Measurements from ENCODE around the gene CDCA7L. TPM values are rescaled to one million over a fixed set of nuclear protein-coding genes. Genes with fewer than 3 reads are reported as not detected.
A peak's percentile ranks its signal among the peaks of the same experiment; 100 is the strongest.

The CDCA7L gene
- total RNA-seq, 1 donor from 2014 or later, result 15.2 TPM

- Mint-ChIP-seq H3K27me3 (ENCODE audit: low read depth, unreplicated experiment) (peaks cover 7% of the 10 kb centered on the region), H3K36me3 (ENCODE audit: low read depth, unreplicated experiment) (no peaks in the 10 kb centered on the region), H3K4me3 (ENCODE audit: unreplicated experiment) (peak overlapping the region; percentile 85), H3K9me3 (ENCODE audit: unreplicated experiment) (no peaks in the 10 kb centered on the region), H3K27ac (ENCODE audit: unreplicated experiment) (peak overlapping the region; percentile 56), H3K4me1 (ENCODE audit: low read depth, unreplicated experiment) (peaks cover 16% of the 10 kb centered on the region)
- no peak overlapping the region for H3K27ac ChIP-seq (ENCODE audit: low read depth, low read length)
- FAIRE-seq (no peak), DNase-seq (ENCODE audit: low read depth) (no peak)
- peaks cover 5% of the 10 kb centered on the region for H4K20me1 ChIP-seq (ENCODE audit: insufficient read depth, low read length)
- H3K79me2 ChIP-seq (ENCODE audit: insufficient read depth, low read length), result peaks cover 4% of the 10 kb centered on the region
- peak overlapping the region; percentile 83 for H3K4me2 ChIP-seq (ENCODE audit: low read length)
- peak overlapping the region; percentile 72 for H3K4me3 ChIP-seq (ENCODE audit: insufficient read depth, low read depth, low read length)
- H3K36me3 ChIP-seq (ENCODE audit: insufficient read depth, low read length), result no peaks in the 10 kb centered on the region
- H2AFZ ChIP-seq (ENCODE audit: low read depth, low read length), result peak overlapping the region; percentile 96
- H3K27me3 ChIP-seq (ENCODE audit: insufficient read depth, low read length), result peaks cover 2% of the 10 kb centered on the region
- no peak for TF ChIP-seq CTCF (IDR thresholded peaks at IDR 0.05; ENCODE audit: insufficient read depth, low read depth, low read length)
- no peak for TF ChIP-seq EZH2 (IDR thresholded peaks at IDR 0.05; ENCODE audit: insufficient read depth, low read length)
- peaks cover 22% of the 10 kb centered on the region for H3K4me1 ChIP-seq (ENCODE audit: insufficient read depth, low read length)
- H3K9me3 ChIP-seq (ENCODE audit: insufficient read depth, low read depth, low read length), result no peaks in the 10 kb centered on the region
- peak overlapping the region; percentile 86 for H3K9ac ChIP-seq (ENCODE audit: low read length)
Measured at GRCh38 chr7:21946222-21946709, 567 bp upstream of the CDCA7L start.

GRCh38 chr7:21944616-21945453 is 864 bp downstream of the CDCA7L start:
- peak overlapping the region; percentile 96 for H2AFZ ChIP-seq (ENCODE audit: low read depth, low read length)
- DNase-seq (ENCODE audit: low read depth) (peak; percentile 36), FAIRE-seq (no peak)
- TF ChIP-seq EZH2 (IDR thresholded peaks at IDR 0.05; ENCODE audit: insufficient read depth, low read length) (no peak), CTCF (IDR thresholded peaks at IDR 0.05; ENCODE audit: insufficient read depth, low read depth, low read length) (no peak)
- H3K4me2 ChIP-seq (ENCODE audit: low read length), result peak overlapping the region; percentile 83
- peaks cover 16% of the 10 kb centered on the region for H3K4me1 Mint-ChIP-seq (ENCODE audit: low read depth, unreplicated experiment)
- peak overlapping the region; percentile 72 for H3K4me3 ChIP-seq (ENCODE audit: insufficient read depth, low read depth, low read length)
- peaks cover 9% of the 10 kb centered on the region for H4K20me1 ChIP-seq (ENCODE audit: insufficient read depth, low read length)
- peaks cover 8% of the 10 kb centered on the region for H3K79me2 ChIP-seq (ENCODE audit: insufficient read depth, low read length)
- no peaks in the 10 kb centered on the region for H3K36me3 Mint-ChIP-seq (ENCODE audit: low read depth, unreplicated experiment)
- peak overlapping the region; percentile 85 for H3K4me3 Mint-ChIP-seq (ENCODE audit: unreplicated experiment)
- H3K27me3 Mint-ChIP-seq (ENCODE audit: low read depth, unreplicated experiment), result peaks cover 7% of the 10 kb centered on the region
- H3K9ac ChIP-seq (ENCODE audit: low read length), result peak overlapping the region; percentile 86
- H3K27me3 ChIP-seq (ENCODE audit: insufficient read depth, low read length), result peaks cover 2% of the 10 kb centered on the region
- no peak overlapping the region for H3K27ac Mint-ChIP-seq (ENCODE audit: unreplicated experiment)
- peak overlapping the region; percentile 74 for H3K27ac ChIP-seq (ENCODE audit: low read depth, low read length)
- no peaks in the 10 kb centered on the region for H3K36me3 ChIP-seq (ENCODE audit: insufficient read depth, low read length)
- peaks cover 23% of the 10 kb centered on the region for H3K4me1 ChIP-seq (ENCODE audit: insufficient read depth, low read length)
- no peaks in the 10 kb centered on the region for H3K9me3 ChIP-seq (ENCODE audit: insufficient read depth, low read depth, low read length)
- no peaks in the 10 kb centered on the region for H3K9me3 Mint-ChIP-seq (ENCODE audit: unreplicated experiment)

- Mint-ChIP-seq H3K9me3 (ENCODE audit: unreplicated experiment) (no peaks in the 10 kb centered on the region), H3K27me3 (ENCODE audit: low read depth, unreplicated experiment) (no peaks in the 10 kb centered on the region), H3K4me1 (ENCODE audit: low read depth, unreplicated experiment) (peaks cover 12% of the 10 kb centered on the region), H3K4me3 (ENCODE audit: unreplicated experiment) (no peak overlapping the region), H3K27ac (ENCODE audit: unreplicated experiment) (no peak overlapping the region), H3K36me3 (ENCODE audit: low read depth, unreplicated experiment) (no peaks in the 10 kb centered on the region)
- H3K4me3 ChIP-seq (ENCODE audit: insufficient read depth, low read depth, low read length), result no peak overlapping the region
- H3K36me3 ChIP-seq (ENCODE audit: insufficient read depth, low read length), result no peaks in the 10 kb centered on the region
- FAIRE-seq, result no peak
- H3K4me1 ChIP-seq (ENCODE audit: insufficient read depth, low read length), result peaks cover 30% of the 10 kb centered on the region
- H3K4me2 ChIP-seq (ENCODE audit: low read length), result peak overlapping the region; percentile 0
- H3K27me3 ChIP-seq (ENCODE audit: insufficient read depth, low read length), result no peaks in the 10 kb centered on the region
- H3K27ac ChIP-seq (ENCODE audit: low read depth, low read length), result no peak overlapping the region
- peaks cover 8% of the 10 kb centered on the region for H3K79me2 ChIP-seq (ENCODE audit: insufficient read depth, low read length)
- H4K20me1 ChIP-seq (ENCODE audit: insufficient read depth, low read length), result peaks cover 9% of the 10 kb centered on the region
- DNase-seq (ENCODE audit: low read depth), result no peak
- no peak overlapping the region for H3K9ac ChIP-seq (ENCODE audit: low read length)
- no peak overlapping the region for H2AFZ ChIP-seq (ENCODE audit: low read depth, low read length)
- H3K9me3 ChIP-seq (ENCODE audit: insufficient read depth, low read depth, low read length), result no peaks in the 10 kb centered on the region
- no peak for TF ChIP-seq CTCF (IDR thresholded peaks at IDR 0.05; ENCODE audit: insufficient read depth, low read depth, low read length)
- TF ChIP-seq EZH2 (IDR thresholded peaks at IDR 0.05; ENCODE audit: insufficient read depth, low read length), result no peak
Measured at GRCh38 chr7:21943436-21943835, 2.3 kb downstream of the CDCA7L start.

Data from astrocyte (in vitro differentiated cells and primary cell).